Memory B cell (primary cell): ENCODE results near the gene PRDM16.

ENCODE experiments used
- ATAC-seq: fragments of 150-1000 bp; cut with Tn5 transposase; 2 replicates; pipeline ENCODE4 v1.10.0; 2021; ENCODE audit warnings: low read depth, mild to moderate bottlenecking, moderate library complexity
- DNase-seq, 2 donors: peaks; one replicate each; pipeline ENCODE4 v3.0.0; 2022; ENCODE audit warnings: low spot score in 2 of 2
- H3K27ac Mint-ChIP-seq: one replicate; pipeline ENCODE4 v1.8.0; 2022; ENCODE audit warnings: mild to moderate bottlenecking, moderate library complexity, mixed read lengths
- H3K27me3 Mint-ChIP-seq: one replicate; pipeline ENCODE4 v1.8.0; 2022; ENCODE audit warnings: mixed read lengths
- H3K36me3 Mint-ChIP-seq: one replicate; pipeline ENCODE4 v1.8.0; 2022; ENCODE audit warnings: mild to moderate bottlenecking, mixed read lengths
- H3K4me1 Mint-ChIP-seq: one replicate; pipeline ENCODE4 v1.8.0; 2022; ENCODE audit warnings: mixed read lengths
- H3K4me3 Mint-ChIP-seq: one replicate; pipeline ENCODE4 v1.8.0; 2022; ENCODE audit warnings: mild to moderate bottlenecking, moderate library complexity, mixed read lengths
- H3K9me3 Mint-ChIP-seq: one replicate; pipeline ENCODE4 v1.8.0; 2022; ENCODE audit warnings: mixed read lengths

PRDM16 gene

GRCh38 chr1:3334366-3334765, 265.4 kb downstream of the PRDM16 start:
- Mint-ChIP-seq H3K4me3 (no peak overlapping the region), H3K27me3 (peaks cover 8% of the 10 kb centered on the region), H3K27ac (no peak overlapping the region), H3K4me1 (no peaks in the 10 kb centered on the region), H3K36me3 (no peaks in the 10 kb centered on the region), H3K9me3 (no peaks in the 10 kb centered on the region)
- ATAC-seq = no peak
- DNase-seq = no peak

GRCh38 chr1:3335754-3336640, 267.0 kb downstream of the PRDM16 start:
- DNase-seq (no peak), ATAC-seq (no peak)
- H3K4me3 Mint-ChIP-seq = no peak overlapping the region
- H3K9me3 Mint-ChIP-seq = no peaks in the 10 kb centered on the region
- no peaks in the 10 kb centered on the region for H3K4me1 Mint-ChIP-seq
- peaks cover 7% of the 10 kb centered on the region for H3K27me3 Mint-ChIP-seq
- no peak overlapping the region for H3K27ac Mint-ChIP-seq
- H3K36me3 Mint-ChIP-seq = no peaks in the 10 kb centered on the region

GRCh38 chr1:3336641-3337630, 267.9 kb downstream of the PRDM16 start:
- Mint-ChIP-seq H3K4me1 (no peaks in the 10 kb centered on the region), H3K27me3 (peaks cover 7% of the 10 kb centered on the region), H3K36me3 (no peaks in the 10 kb centered on the region), H3K27ac (no peak overlapping the region), H3K4me3 (no peak overlapping the region), H3K9me3 (no peaks in the 10 kb centered on the region)
- no peak for DNase-seq
- ATAC-seq = no peak

- Mint-ChIP-seq H3K4me3 (no peak overlapping the region), H3K36me3 (no peaks in the 10 kb centered on the region), H3K27me3 (peaks cover 1% of the 10 kb centered on the region), H3K27ac (no peak overlapping the region), H3K9me3 (no peaks in the 10 kb centered on the region), H3K4me1 (no peaks in the 10 kb centered on the region)
- no peak for ATAC-seq
- DNase-seq = no peak
Observed at GRCh38 chr1:3337798-3338724, 269.1 kb downstream of the PRDM16 start.

- no peaks in the 10 kb centered on the region for H3K4me1 Mint-ChIP-seq
- no peak overlapping the region for H3K27ac Mint-ChIP-seq
- no peaks in the 10 kb centered on the region for H3K36me3 Mint-ChIP-seq
- no peak for ATAC-seq
- peaks cover 2% of the 10 kb centered on the region for H3K9me3 Mint-ChIP-seq
- no peaks in the 10 kb centered on the region for H3K27me3 Mint-ChIP-seq
- H3K4me3 Mint-ChIP-seq = no peak overlapping the region
- DNase-seq = no peak
Observed at GRCh38 chr1:3338725-3339070, 269.7 kb downstream of the PRDM16 start.

- Mint-ChIP-seq H3K36me3 (peaks cover 4% of the 10 kb centered on the region), H3K4me3 (no peak overlapping the region), H3K9me3 (peaks cover 10% of the 10 kb centered on the region), H3K4me1 (no peaks in the 10 kb centered on the region), H3K27me3 (no peaks in the 10 kb centered on the region), H3K27ac (no peak overlapping the region)
- no peak for DNase-seq
- no peak for ATAC-seq
Observed at GRCh38 chr1:3339856-3340255, 270.9 kb downstream of the PRDM16 start.

- Mint-ChIP-seq H3K36me3 (peaks cover 4% of the 10 kb centered on the region), H3K27ac (no peak overlapping the region), H3K9me3 (peaks cover 11% of the 10 kb centered on the region), H3K4me3 (no peak overlapping the region), H3K27me3 (no peaks in the 10 kb centered on the region), H3K4me1 (no peaks in the 10 kb centered on the region)
- ATAC-seq = no peak
- no peak for DNase-seq
Observed at GRCh38 chr1:3340548-3341235, 271.7 kb downstream of the PRDM16 start.

GRCh38 chr1:3341236-3341994, 272.4 kb downstream of the PRDM16 start:
- Mint-ChIP-seq H3K4me1 (no peaks in the 10 kb centered on the region), H3K9me3 (peaks cover 11% of the 10 kb centered on the region), H3K27ac (no peak overlapping the region), H3K4me3 (no peak overlapping the region), H3K27me3 (no peaks in the 10 kb centered on the region), H3K36me3 (peaks cover 5% of the 10 kb centered on the region)
- DNase-seq = no peak
- ATAC-seq = no peak

GRCh38 chr1:3342960-3343359, 274.0 kb downstream of the PRDM16 start:
- Mint-ChIP-seq H3K4me1 (no peaks in the 10 kb centered on the region), H3K36me3 (peaks cover 6% of the 10 kb centered on the region), H3K27ac (no peak overlapping the region), H3K4me3 (no peak overlapping the region), H3K9me3 (peaks cover 11% of the 10 kb centered on the region), H3K27me3 (no peaks in the 10 kb centered on the region)
- DNase-seq (no peak), ATAC-seq (no peak)

GRCh38 chr1:3344395-3344794, 275.4 kb downstream of the PRDM16 start:
- Mint-ChIP-seq H3K27me3 (no peaks in the 10 kb centered on the region), H3K4me1 (no peaks in the 10 kb centered on the region), H3K36me3 (peaks cover 6% of the 10 kb centered on the region), H3K27ac (no peak overlapping the region), H3K9me3 (peaks cover 11% of the 10 kb centered on the region), H3K4me3 (no peak overlapping the region)
- ATAC-seq (no peak), DNase-seq (no peak)

- Mint-ChIP-seq H3K4me1 (no peaks in the 10 kb centered on the region), H3K27me3 (peaks cover 3% of the 10 kb centered on the region), H3K27ac (no peak overlapping the region), H3K4me3 (no peak overlapping the region), H3K9me3 (peaks cover 11% of the 10 kb centered on the region), H3K36me3 (peaks cover 6% of the 10 kb centered on the region)
- DNase-seq (no peak), ATAC-seq (no peak)
Observed at GRCh38 chr1:3345792-3346191, 276.8 kb downstream of the PRDM16 start.

GRCh38 chr1:3346478-3346877, 277.5 kb downstream of the PRDM16 start:
- no peak for DNase-seq
- Mint-ChIP-seq H3K36me3 (peaks cover 6% of the 10 kb centered on the region), H3K27me3 (peaks cover 3% of the 10 kb centered on the region), H3K4me3 (no peak overlapping the region), H3K4me1 (no peaks in the 10 kb centered on the region), H3K27ac (no peak overlapping the region), H3K9me3 (peaks cover 11% of the 10 kb centered on the region)
- no peak for ATAC-seq
